Measurements from ENCODE around the gene CRACR2A.

Gene CRACR2A

GRCh38 chr12:3752096-3752709, 706 bp downstream of the CRACR2A start:
- TF ChIP-seq, protein P1, sequence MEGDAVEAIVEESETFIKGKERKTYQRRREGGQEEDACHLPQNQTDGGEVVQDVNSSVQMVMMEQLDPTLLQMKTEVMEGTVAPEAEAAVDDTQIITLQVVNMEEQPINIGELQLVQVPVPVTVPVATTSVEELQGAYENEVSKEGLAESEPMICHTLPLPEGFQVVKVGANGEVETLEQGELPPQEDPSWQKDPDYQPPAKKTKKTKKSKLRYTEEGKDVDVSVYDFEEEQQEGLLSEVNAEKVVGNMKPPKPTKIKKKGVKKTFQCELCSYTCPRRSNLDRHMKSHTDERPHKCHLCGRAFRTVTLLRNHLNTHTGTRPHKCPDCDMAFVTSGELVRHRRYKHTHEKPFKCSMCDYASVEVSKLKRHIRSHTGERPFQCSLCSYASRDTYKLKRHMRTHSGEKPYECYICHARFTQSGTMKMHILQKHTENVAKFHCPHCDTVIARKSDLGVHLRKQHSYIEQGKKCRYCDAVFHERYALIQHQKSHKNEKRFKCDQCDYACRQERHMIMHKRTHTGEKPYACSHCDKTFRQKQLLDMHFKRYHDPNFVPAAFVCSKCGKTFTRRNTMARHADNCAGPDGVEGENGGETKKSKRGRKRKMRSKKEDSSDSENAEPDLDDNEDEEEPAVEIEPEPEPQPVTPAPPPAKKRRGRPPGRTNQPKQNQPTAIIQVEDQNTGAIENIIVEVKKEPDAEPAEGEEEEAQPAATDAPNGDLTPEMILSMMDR (IDR thresholded peaks at IDR 0.05; ENCODE audit: insufficient read depth, low read depth, low read length, missing control alignments), result no peak
- peak overlapping the region; percentile 91 for H3K4me3 ChIP-seq (ENCODE audit: low read depth, low read length)
- peak; percentile 90 for DNase-seq (ENCODE audit: low read depth)

- DNase-seq (ENCODE audit: low read depth), result no peak
- H3K4me3 ChIP-seq (ENCODE audit: low read depth, low read length), result peak overlapping the region; percentile 91
- TF ChIP-seq, protein P1 (IDR thresholded peaks at IDR 0.05; ENCODE audit: insufficient read depth, low read depth, low read length, missing control alignments), result no peak
These were observed 1.5 kb downstream of the CRACR2A start for GRCh38 chr12:3751151-3752095.

DNA sequence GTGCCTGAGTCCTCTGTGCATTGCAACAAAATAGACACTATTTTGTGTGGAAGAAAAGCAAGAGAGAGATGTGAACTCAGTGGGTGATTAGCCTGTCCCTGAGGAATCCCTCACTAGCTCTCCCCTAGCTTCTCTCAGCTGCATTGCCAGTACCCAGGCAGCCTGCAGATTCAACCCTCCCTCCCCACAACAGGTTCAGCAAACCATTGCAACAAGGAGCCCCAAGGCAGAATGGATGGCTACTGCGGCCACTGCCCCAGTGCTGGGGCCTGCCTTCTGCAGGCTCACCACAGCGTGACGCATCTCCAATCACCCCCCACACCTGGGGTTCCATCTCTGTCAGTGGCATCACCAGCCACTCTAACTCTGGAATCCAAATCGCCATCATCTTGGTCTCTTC, 2.3 kb downstream of the CRACR2A start:
- TF ChIP-seq, protein P1 (IDR thresholded peaks at IDR 0.05; ENCODE audit: insufficient read depth, low read depth, low read length, missing control alignments), result no peak
- DNase-seq (ENCODE audit: low read depth), result no peak
- no peak overlapping the region for H3K4me3 ChIP-seq (ENCODE audit: low read depth, low read length)

DNA sequence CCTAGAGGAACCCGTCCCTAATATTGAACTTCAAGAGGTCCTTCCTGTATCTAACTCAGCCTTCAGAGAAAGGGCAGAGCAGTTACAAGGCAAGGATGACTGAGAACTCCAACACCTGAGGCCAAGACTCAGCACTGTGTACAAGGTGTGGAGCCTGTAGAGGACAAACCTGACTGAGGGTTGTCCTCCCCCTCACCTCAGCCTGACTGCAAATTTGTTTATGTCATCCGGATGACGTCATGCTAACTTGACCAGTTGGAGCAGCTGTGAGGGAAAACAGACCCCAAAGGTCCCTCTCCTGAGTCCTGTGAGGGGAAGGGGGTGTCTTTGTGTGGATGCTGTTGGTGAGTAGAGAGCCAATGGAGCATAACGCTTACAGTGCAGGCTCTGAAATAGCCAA, 4.3 kb downstream of the CRACR2A start:
- no peak for DNase-seq (ENCODE audit: low read depth)
- no peak overlapping the region for H3K4me3 ChIP-seq (ENCODE audit: low read depth, low read length)
- TF ChIP-seq, protein P1 (IDR thresholded peaks at IDR 0.05; ENCODE audit: insufficient read depth, low read depth, low read length, missing control alignments), result no peak

DNA sequence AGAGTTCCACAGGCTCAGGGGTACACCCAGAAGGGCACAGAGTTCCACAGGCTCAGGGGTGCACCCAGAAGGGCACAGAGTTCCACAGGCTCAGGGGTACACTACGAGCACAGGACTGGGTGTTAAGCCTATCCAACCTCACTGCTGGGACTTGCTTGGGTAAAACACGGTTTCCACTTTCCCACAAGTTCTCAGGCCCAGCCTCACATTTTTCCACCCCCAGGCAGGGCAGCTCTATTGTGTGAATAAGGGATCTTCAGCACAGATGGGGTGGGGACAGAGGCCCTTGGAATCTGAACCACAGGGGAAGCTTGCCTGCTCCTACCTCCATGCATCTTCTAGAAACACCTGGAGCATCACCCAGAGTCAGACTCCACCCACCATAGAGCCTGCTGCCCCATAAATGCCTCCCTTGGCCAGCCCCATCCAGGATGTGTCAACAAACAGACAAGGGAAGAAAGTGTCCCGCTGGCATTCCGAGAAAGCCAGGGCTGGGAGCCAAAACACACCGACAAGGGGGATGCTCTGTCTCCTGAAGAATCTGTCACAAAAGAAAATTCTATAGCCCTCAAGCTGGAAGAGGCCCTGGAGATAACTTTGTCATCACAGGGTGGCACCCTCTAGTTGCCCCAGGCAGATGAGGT, 4.8 kb downstream of the CRACR2A start:
- DNase-seq (ENCODE audit: low read depth), result no peak
- TF ChIP-seq, protein P1 (IDR thresholded peaks at IDR 0.05; ENCODE audit: insufficient read depth, low read depth, low read length, missing control alignments), result no peak
- H3K4me3 ChIP-seq (ENCODE audit: low read depth, low read length), result no peak overlapping the region

DNA sequence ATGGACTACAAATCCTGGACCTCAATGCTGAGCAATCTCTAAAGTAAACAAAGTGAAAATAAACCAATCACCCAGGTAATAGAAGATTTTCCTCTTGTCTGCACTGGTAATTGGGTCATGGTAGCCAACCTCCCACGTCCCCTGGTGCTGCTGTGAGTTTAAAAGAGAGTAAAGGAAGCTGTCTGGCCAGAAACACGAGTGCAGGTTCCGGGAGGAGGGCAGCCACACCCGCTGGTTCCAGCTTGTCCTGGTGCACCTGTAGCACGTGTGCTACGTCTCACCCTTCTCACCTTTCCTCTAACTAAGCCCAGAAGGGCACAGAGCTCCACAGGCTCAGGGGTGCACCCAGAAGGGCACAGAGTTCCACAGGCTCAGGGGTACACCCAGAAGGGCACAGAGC, 5.4 kb downstream of the CRACR2A start:
- no peak for DNase-seq (ENCODE audit: low read depth)
- TF ChIP-seq, protein P1 (IDR thresholded peaks at IDR 0.05; ENCODE audit: insufficient read depth, low read depth, low read length, missing control alignments), result no peak
- H3K4me3 ChIP-seq (ENCODE audit: low read depth, low read length), result no peak overlapping the region
